ENCODE data around the gene CACNA1C.
A peak's percentile ranks its signal among the peaks of the same experiment; 100 is the strongest.

CACNA1C gene

GRCh38 chr12:2286047-2286446 lies 233.3 kb downstream of the CACNA1C start:
- DNase-seq, result no peak

GRCh38 chr12:2286461-2287131 lies 233.8 kb downstream of the CACNA1C start:
- no peak for DNase-seq

- no peak for DNase-seq
Observed at GRCh38 chr12:2287151-2287550, 234.4 kb downstream of the CACNA1C start.

GRCh38 chr12:2287589-2287988 lies 234.8 kb downstream of the CACNA1C start:
- no peak for DNase-seq

GRCh38 chr12:2288001-2288400 lies 235.2 kb downstream of the CACNA1C start:
- DNase-seq, result no peak

- no peak for DNase-seq
Observed at GRCh38 chr12:2288471-2288870, 235.7 kb downstream of the CACNA1C start.

- no peak for DNase-seq
Observed at GRCh38 chr12:2288875-2289274, 236.1 kb downstream of the CACNA1C start.

- no peak for DNase-seq
Observed at GRCh38 chr12:2289525-2289924, 236.7 kb downstream of the CACNA1C start.

GRCh38 chr12:2290091-2290490 lies 237.3 kb downstream of the CACNA1C start:
- DNase-seq, result no peak

GRCh38 chr12:2290516-2291065 lies 237.8 kb downstream of the CACNA1C start:
- no peak for DNase-seq

GRCh38 chr12:2291182-2291832 lies 238.5 kb downstream of the CACNA1C start:
- DNase-seq, result peak; percentile 67

- no peak for DNase-seq
Observed at GRCh38 chr12:2291947-2292346, 239.2 kb downstream of the CACNA1C start.

- no peak for DNase-seq
Observed at GRCh38 chr12:2292560-2292959, 239.8 kb downstream of the CACNA1C start.

GRCh38 chr12:2294651-2295475 lies 242.1 kb downstream of the CACNA1C start:
- no peak for DNase-seq

- no peak for DNase-seq
Observed at GRCh38 chr12:2295941-2296461, 243.2 kb downstream of the CACNA1C start.

GRCh38 chr12:2297004-2297403 lies 244.2 kb downstream of the CACNA1C start:
- no peak for DNase-seq

- no peak for DNase-seq
Observed at GRCh38 chr12:2297658-2298057, 244.9 kb downstream of the CACNA1C start.

- DNase-seq, result no peak
Observed at GRCh38 chr12:2298556-2299200, 245.9 kb downstream of the CACNA1C start.

GRCh38 chr12:2299206-2299605 lies 246.4 kb downstream of the CACNA1C start:
- DNase-seq, result no peak

GRCh38 chr12:2300168-2300567 lies 247.4 kb downstream of the CACNA1C start:
- no peak for DNase-seq

GRCh38 chr12:2300886-2301285 lies 248.1 kb downstream of the CACNA1C start:
- no peak for DNase-seq

- DNase-seq, result no peak
Observed at GRCh38 chr12:2301531-2302461, 249.0 kb downstream of the CACNA1C start.
